HL-60 (cell line): ENCODE data around the gene SRSF8.

Experiments used
- CTCF ChIP-seq: IDR thresholded peaks from one replicate; pipeline ENCODE4 v1.5.1; 2011; ENCODE audit warnings: low read length, control low read depth, inconsistent platforms; ENCODE audit not compliant: insufficient read depth
- POLR2AphosphoS5 ChIP-seq: IDR thresholded peaks from 2 replicates; pipeline ENCODE4 v1.6.1; 2012; ENCODE audit warnings: low read depth
- REST ChIP-seq: IDR thresholded peaks from 2 replicates; pipeline ENCODE4 v1.6.1; 2012; ENCODE audit warnings: low read depth; ENCODE audit not compliant: insufficient replicate concordance

- TF ChIP-seq CTCF (no peak), POLR2AphosphoS5 (no peak), REST (no peak)
Observed at GRCh38 chr11:95044010-95044409, 22.7 kb upstream of the SRSF8 start.
